NCI-H2196 treated with DMSO at 0.1 percent for 48 hours (cell line): ENCODE measurements around the gene PEX7.
A peak's percentile ranks its signal among the peaks of the same experiment; 100 is the strongest.
"Not testable (repeated sequence)": the region's sequence is repeated elsewhere in the genome, so short reads cannot be mapped to it uniquely, and the experiment has no call there.

Experiments
- DNase-seq: peaks from one replicate; lab custom pipeline; 2025; ENCODE audit not compliant: unreplicated experiment; lab: John Stamatoyannopoulos, UW

PEX7 gene

GRCh38 chr6:136822376-136823127 is at the start of gene PEX7:
Gene PEX7 (plus strand): TSS chr6:136822592. CDS start chr6:136822666, 74 bp downstream.
- peak; percentile 87 for DNase-seq

- peak; percentile 35 for DNase-seq
Observed at GRCh38 chr6:136772685-136773472, 49.5 kb upstream of the PEX7 start.

GRCh38 chr6:136773473-136773796 is 49.0 kb upstream of the PEX7 start:
- DNase-seq, result no peak

GRCh38 chr6:136774228-136775041 is 48.0 kb upstream of the PEX7 start:
- no peak for DNase-seq

GRCh38 chr6:136775081-136775480 is 47.3 kb upstream of the PEX7 start:
- DNase-seq, result no peak

GRCh38 chr6:136775548-136775947 is 46.8 kb upstream of the PEX7 start:
- no peak for DNase-seq

- no peak for DNase-seq
Observed at GRCh38 chr6:136777651-136778050, 44.7 kb upstream of the PEX7 start.

GRCh38 chr6:136779682-136780081 is 42.7 kb upstream of the PEX7 start:
- no peak for DNase-seq

GRCh38 chr6:136780972-136781371 is 41.4 kb upstream of the PEX7 start:
- no peak for DNase-seq

GRCh38 chr6:136782021-136782770 is 40.2 kb upstream of the PEX7 start:
- DNase-seq, result no peak

- no peak for DNase-seq
Observed at GRCh38 chr6:136783021-136783420, 39.4 kb upstream of the PEX7 start.

GRCh38 chr6:136783495-136784270 is 38.7 kb upstream of the PEX7 start:
- no peak for DNase-seq

GRCh38 chr6:136784271-136784664 is 38.1 kb upstream of the PEX7 start:
- no peak for DNase-seq

GRCh38 chr6:136784910-136785746 is 37.3 kb upstream of the PEX7 start:
- DNase-seq, result no peak

- DNase-seq, result no peak
Observed at GRCh38 chr6:136786658-136787057, 35.7 kb upstream of the PEX7 start.

- no peak for DNase-seq
Observed at GRCh38 chr6:136787726-136788068, 34.7 kb upstream of the PEX7 start.

GRCh38 chr6:136788069-136788902 is 34.1 kb upstream of the PEX7 start:
- DNase-seq, result no peak

GRCh38 chr6:136789440-136789839 is 33.0 kb upstream of the PEX7 start:
- DNase-seq, result not testable (repeated sequence)
